Measurements from ENCODE around the gene ZNF428. TPM values are rescaled to one million over a fixed set of nuclear protein-coding genes. Genes with fewer than 3 reads are reported as not detected.
"Not testable (repeated sequence)": the region's sequence is repeated elsewhere in the genome, so short reads cannot be mapped to it uniquely, and the experiment has no call there.

Gene ZNF428
- polyA plus RNA-seq, 1 of the 3 experiments (the other 2 are of a cell fraction), result 79.5 TPM

DNA sequence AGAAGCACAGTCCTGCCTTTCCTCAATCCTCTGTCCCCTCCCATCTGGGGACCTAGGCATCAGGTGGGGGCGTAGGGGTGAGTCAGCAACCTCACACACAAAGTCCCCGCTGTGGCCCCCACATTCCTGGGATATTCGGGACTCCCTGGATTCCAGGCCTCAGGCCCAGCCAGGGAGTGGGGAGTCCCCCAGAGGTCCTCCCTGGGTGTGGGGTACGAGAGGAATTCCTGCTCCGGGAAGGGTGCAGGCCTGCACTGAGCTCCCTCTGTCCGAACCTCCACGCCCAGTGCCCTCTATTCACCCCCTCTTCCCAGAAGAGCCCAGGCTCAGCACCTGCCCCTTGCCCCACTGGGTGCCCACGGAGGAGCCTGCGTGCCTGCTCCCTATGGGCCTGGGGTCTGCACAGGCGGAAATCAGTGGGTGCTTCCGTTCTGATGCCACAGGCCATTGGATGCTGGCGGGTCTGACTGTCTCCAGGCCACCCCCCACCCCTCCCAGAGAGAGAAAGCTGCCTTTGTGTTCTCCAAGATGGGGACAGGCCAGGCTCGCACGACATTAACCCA lies 16.8 kb upstream of the ZNF428 start:
- ChIA-PET POLR2A (no interaction called here), CTCF (no interaction called here)

DNA sequence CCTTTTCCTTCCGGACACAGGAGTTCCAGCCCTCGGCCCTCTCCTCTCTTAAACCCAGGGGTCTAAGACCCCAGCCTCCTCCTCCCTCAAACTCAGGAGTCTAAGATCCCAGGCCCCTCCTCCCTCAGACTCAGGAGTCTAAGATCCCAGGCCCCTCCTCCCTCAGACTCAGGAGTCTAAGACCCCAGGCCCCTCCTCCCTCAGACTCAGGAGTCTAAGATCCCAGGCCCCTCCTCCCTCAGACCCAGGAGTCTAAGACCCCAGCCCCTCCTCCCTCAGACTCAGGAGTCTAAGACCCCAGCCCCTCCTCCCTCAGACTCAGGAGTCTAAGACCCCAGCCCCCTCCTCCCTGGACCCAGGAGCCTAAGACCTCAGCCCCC lies 16.1 kb upstream of the ZNF428 start:
- CTCF ChIA-PET, result interaction anchor here (1.3 kb wide), 1 partner anchor 16 kb away, joined by 3 read pairs; no protein-coding TSS in a partner anchor
- H4K20me1 ChIP-seq (ENCODE audit: insufficient read depth); H3K27ac ChIP-seq (ENCODE audit: low read depth in 2 of 2, low read length in 1 of 2); DNase-seq; H3K79me2 ChIP-seq (ENCODE audit: insufficient read depth); H3K4me3 ChIP-seq (ENCODE audit: low read depth in 2 of 2, low read length in 1 of 2); POLR2A ChIA-PET; H3K36me3 ChIP-seq (replicated peaks in 1 of 2; ENCODE audit: control insufficient read depth in 1 of 2, insufficient read depth in 2 of 2, low read length in 1 of 2); H3K9me2 ChIP-seq; H3K9me3 ChIP-seq; H3K9ac ChIP-seq; H3F3A ChIP-seq (replicated peaks; ENCODE audit: insufficient read depth); H2AFZ ChIP-seq (ENCODE audit: low read depth); H3K27me3 ChIP-seq (ENCODE audit: insufficient read depth); H3K4me2 ChIP-seq: not testable (repeated sequence)
- peaks cover 0 to 13% of the 10 kb centered on the region in 2 experiments; a peak in 1 of 4 replicates for H3K4me1 ChIP-seq (ENCODE audit: control insufficient read depth in 1 of 2, insufficient read depth in 2 of 2, low read depth in 1 of 2, low read length in 1 of 2)
- WGBS (ENCODE audit: low lambda C conversion rate), result 92% methylated on average over 2 of the region's 2 CpGs

More for the DNA sequence above, 16.8 kb upstream of the ZNF428 start:
- TF ChIP-seq GABPA (IDR thresholded peaks at IDR 0.05; ENCODE audit: low read depth), result no peak
- TF ChIP-seq, protein P1, sequence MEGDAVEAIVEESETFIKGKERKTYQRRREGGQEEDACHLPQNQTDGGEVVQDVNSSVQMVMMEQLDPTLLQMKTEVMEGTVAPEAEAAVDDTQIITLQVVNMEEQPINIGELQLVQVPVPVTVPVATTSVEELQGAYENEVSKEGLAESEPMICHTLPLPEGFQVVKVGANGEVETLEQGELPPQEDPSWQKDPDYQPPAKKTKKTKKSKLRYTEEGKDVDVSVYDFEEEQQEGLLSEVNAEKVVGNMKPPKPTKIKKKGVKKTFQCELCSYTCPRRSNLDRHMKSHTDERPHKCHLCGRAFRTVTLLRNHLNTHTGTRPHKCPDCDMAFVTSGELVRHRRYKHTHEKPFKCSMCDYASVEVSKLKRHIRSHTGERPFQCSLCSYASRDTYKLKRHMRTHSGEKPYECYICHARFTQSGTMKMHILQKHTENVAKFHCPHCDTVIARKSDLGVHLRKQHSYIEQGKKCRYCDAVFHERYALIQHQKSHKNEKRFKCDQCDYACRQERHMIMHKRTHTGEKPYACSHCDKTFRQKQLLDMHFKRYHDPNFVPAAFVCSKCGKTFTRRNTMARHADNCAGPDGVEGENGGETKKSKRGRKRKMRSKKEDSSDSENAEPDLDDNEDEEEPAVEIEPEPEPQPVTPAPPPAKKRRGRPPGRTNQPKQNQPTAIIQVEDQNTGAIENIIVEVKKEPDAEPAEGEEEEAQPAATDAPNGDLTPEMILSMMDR (IDR thresholded peaks at IDR 0.05), result no peak
- H3K9ac ChIP-seq, result no peak overlapping the region
- H3K4me2 ChIP-seq, result no peak overlapping the region
- H3K4me1 ChIP-seq (ENCODE audit: control insufficient read depth in 1 of 2, insufficient read depth in 2 of 2, low read depth in 1 of 2, low read length in 1 of 2), result peaks cover 0 to 14% of the 10 kb centered on the region in 2 experiments; a peak in 1 of 4 replicates
- DNase-seq, result no peak
- no peak overlapping the region for H2AFZ ChIP-seq (ENCODE audit: low read depth)
- H3K79me2 ChIP-seq (ENCODE audit: insufficient read depth), result no peaks in the 10 kb centered on the region
- H3K27ac ChIP-seq (ENCODE audit: low read depth in 2 of 2, low read length in 1 of 2), result no peak overlapping the region
- no peaks in the 10 kb centered on the region for H4K20me1 ChIP-seq (ENCODE audit: insufficient read depth)
- H3F3A ChIP-seq (replicated peaks; ENCODE audit: insufficient read depth), result peaks cover 4% of the 10 kb centered on the region
- no peak overlapping the region for H3K4me3 ChIP-seq (ENCODE audit: low read depth in 2 of 2, low read length in 1 of 2)
- no peaks in the 10 kb centered on the region; the same call in 1 of the 2 replicates for H3K27me3 ChIP-seq (ENCODE audit: insufficient read depth)
- H3K36me3 ChIP-seq (replicated peaks in 1 of 2; ENCODE audit: control insufficient read depth in 1 of 2, insufficient read depth in 2 of 2, low read length in 1 of 2), result no peaks in the 10 kb centered on the region
- H3K9me2 ChIP-seq, result no peaks in the 10 kb centered on the region
- 78% methylated on average over 8 of the region's 14 CpGs for WGBS (ENCODE audit: low lambda C conversion rate)
- no peaks in the 10 kb centered on the region for H3K9me3 ChIP-seq

GRCh38 chr19:43634872-43635560 lies 15.6 kb upstream of the ZNF428 start:
- Histone ChIP-seq H3F3A (replicated peaks; ENCODE audit: insufficient read depth) (peaks cover 4% of the 10 kb centered on the region), H3K4me1 (ENCODE audit: control insufficient read depth in 1 of 2, insufficient read depth in 2 of 2, low read depth in 1 of 2, low read length in 1 of 2) (peaks cover 0 to 8% of the 10 kb centered on the region in 2 experiments; a peak in 1 of 4 replicates), H3K79me2 (ENCODE audit: insufficient read depth) (no peaks in the 10 kb centered on the region), H3K9ac (no peak overlapping the region), H3K27ac (ENCODE audit: low read depth in 2 of 2, low read length in 1 of 2) (no peak overlapping the region), H3K4me2 (no peak overlapping the region), H3K4me3 (ENCODE audit: low read depth in 2 of 2, low read length in 1 of 2) (no peak overlapping the region), H3K9me3 (no peaks in the 10 kb centered on the region), H3K9me2 (no peaks in the 10 kb centered on the region), H4K20me1 (ENCODE audit: insufficient read depth) (no peaks in the 10 kb centered on the region), H3K36me3 (replicated peaks in 1 of 2; ENCODE audit: control insufficient read depth in 1 of 2, insufficient read depth in 2 of 2, low read length in 1 of 2) (no peaks in the 10 kb centered on the region), H2AFZ (ENCODE audit: low read depth) (no peak overlapping the region), H3K27me3 (ENCODE audit: insufficient read depth) (no peaks in the 10 kb centered on the region; the same call in 1 of the 2 replicates)
- ChIA-PET CTCF (interaction anchor here (1.3 kb wide), 1 partner anchor 17 kb away, joined by 3 read pairs; no protein-coding TSS in a partner anchor), POLR2A (no interaction called here)
- no peak for DNase-seq
- 78% methylated on average over 13 of the region's 17 CpGs for WGBS (ENCODE audit: low lambda C conversion rate)
- TF ChIP-seq NRF1 (IDR thresholded peaks at IDR 0.05; ENCODE audit: low read depth, low read length) (no peak), MXI1 (IDR thresholded peaks at IDR 0.05; ENCODE audit: low read depth, low read length) (no peak), FOXM1 (IDR thresholded peaks at IDR 0.05; ENCODE audit: low read depth) (no peak), RFX5 (IDR thresholded peaks at IDR 0.05; ENCODE audit: low read length) (no peak), CHD2 (IDR thresholded peaks at IDR 0.05; ENCODE audit: low read length, partially characterized antibody) (no peak), GATA2 (CRISPR knock-in tag; IDR thresholded peaks at IDR 0.05) (no peak), FOSL2 (IDR thresholded peaks at IDR 0.05; ENCODE audit: borderline replicate concordance, low read depth) (no peak), PBX3 (IDR thresholded peaks at IDR 0.05) (no peak), RCOR1 (IDR thresholded peaks at IDR 0.05; ENCODE audit: low read length) (no peak), YY1 (IDR thresholded peaks at IDR 0.05; ENCODE audit: low read depth) (no peak), TEAD4 (IDR thresholded peaks at IDR 0.05; ENCODE audit: borderline replicate concordance, insufficient read depth) (no peak), IRF3 (IDR thresholded peaks at IDR 0.05; ENCODE audit: low read depth, low read length) (no peak)
- TF ChIP-seq, protein P1 (IDR thresholded peaks at IDR 0.05), result no peak
